HEK293 (cell line): ENCODE results near the gene TRIM50.
"Not testable (repeated sequence)": the region's sequence is repeated elsewhere in the genome, so short reads cannot be mapped to it uniquely, and the experiment has no call there.

Experiments used
- CTCF ChIA-PET: fragments of 350-600 bp; formaldehyde crosslinking; extraction: SDS; loops from one replicate; lab custom pipeline; 2021; ENCODE audit warnings: antibody characterized with exemption; lab: Yijun Ruan, JAX
- POLR2A ChIA-PET: fragments of 300-600 bp; formaldehyde crosslinking; extraction: SDS; loops from one replicate; lab custom pipeline; 2020; ENCODE audit warnings: antibody characterized with exemption, inconsistent platforms; lab: Yijun Ruan, JAX
- H3K27ac ChIP-seq: fragments of 200-500 bp; sonication (Bioruptor generic); 2 replicates; pipeline ENCODE4 v1.5.1; 2014; ENCODE audit warnings: low read depth, low read length, control low read depth, inconsistent platforms; ENCODE audit errors: extremely low read depth
- H3K36me3 ChIP-seq, 2 experiments: fragments of 200-500 bp in 1 of 2; sonication (Bioruptor generic) in 1 of 2; 1 replicate in 1 of 2; 2 replicates in 1 of 2; pipeline ENCODE4 v1.5.1; 2014 to 2017; ENCODE audit warnings: inconsistent platforms in 2 of 2, low read length in 2 of 2; ENCODE audit not compliant: control insufficient read depth in 2 of 2, insufficient read depth in 1 of 2
- H3K4me1 ChIP-seq: fragments of 200-500 bp; sonication (Bioruptor generic); 2 replicates; pipeline ENCODE4 v1.5.1; 2014; ENCODE audit warnings: mild to moderate bottlenecking, low read length, inconsistent platforms; ENCODE audit not compliant: control insufficient read depth, insufficient read depth
- H3K4me3 ChIP-seq: 2 replicates; pipeline ENCODE4 v1.5.1; 2011; ENCODE audit warnings: low read depth, mild to moderate bottlenecking, control low read depth, low read length, moderate library complexity
- H3K9me3 ChIP-seq: fragments of 200-500 bp; sonication (Bioruptor generic); 2 replicates; pipeline ENCODE4 v1.5.1; 2014; ENCODE audit warnings: low read depth, low read length, inconsistent platforms; ENCODE audit not compliant: control insufficient read depth, insufficient read depth

Gene TRIM50

DNA sequence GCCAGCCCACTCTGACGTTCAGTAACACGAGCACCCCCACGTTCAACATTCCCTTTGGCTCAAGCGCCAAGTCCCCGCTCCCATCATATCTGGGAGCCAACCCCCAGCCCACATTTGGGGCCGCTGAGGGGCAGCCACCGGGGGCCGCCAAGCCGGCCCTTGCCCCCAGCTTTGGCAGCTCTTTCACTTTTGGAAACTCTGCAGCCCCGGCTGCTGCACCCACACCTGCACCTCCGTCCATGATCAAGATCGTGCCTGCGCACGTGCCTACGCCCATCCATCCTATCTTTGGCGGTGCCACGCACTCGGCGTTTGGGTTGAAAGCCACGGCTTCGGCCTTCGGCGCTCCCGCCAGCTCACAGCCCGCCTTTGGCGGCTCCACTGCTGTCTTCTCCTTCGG, 30.2 kb downstream of the TRIM50 start:
- H3K4me1 ChIP-seq, H3K27ac ChIP-seq, H3K9me3 ChIP-seq, H3K36me3 ChIP-seq, CTCF ChIA-PET, H3K4me3 ChIP-seq, POLR2A ChIA-PET: not testable (repeated sequence)

GRCh38 chr7:73297235-73297634, 30.6 kb downstream of the TRIM50 start:
- POLR2A ChIA-PET, H3K4me1 ChIP-seq, H3K9me3 ChIP-seq, CTCF ChIA-PET, H3K36me3 ChIP-seq, H3K27ac ChIP-seq, H3K4me3 ChIP-seq: not testable (repeated sequence)

GRCh38 chr7:73277210-73277609, 50.7 kb downstream of the TRIM50 start:
- H3K4me3 ChIP-seq, CTCF ChIA-PET, H3K36me3 ChIP-seq, H3K9me3 ChIP-seq, POLR2A ChIA-PET, H3K4me1 ChIP-seq, H3K27ac ChIP-seq: not testable (repeated sequence)

DNA sequence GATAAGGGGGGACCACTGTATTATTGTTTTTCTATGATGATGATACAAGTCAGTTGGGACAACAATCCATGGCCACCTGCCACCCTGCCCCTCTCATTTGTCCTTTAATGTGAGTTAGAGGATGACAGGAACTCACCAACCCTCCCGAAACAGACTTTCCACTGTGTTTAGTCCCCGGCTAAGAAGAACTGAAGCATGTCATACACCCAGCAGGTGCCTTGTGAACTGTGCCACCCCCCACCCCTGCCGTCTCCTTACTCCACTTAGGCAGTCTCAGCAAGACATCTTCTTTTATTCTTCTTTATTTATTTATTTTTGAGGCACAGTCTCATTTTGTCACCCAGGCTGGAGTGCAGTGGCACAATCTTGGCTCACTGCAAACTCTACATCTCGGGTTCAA, 60.1 kb downstream of the TRIM50 start:
- H3K9me3 ChIP-seq, H3K4me1 ChIP-seq, H3K27ac ChIP-seq, H3K36me3 ChIP-seq, H3K4me3 ChIP-seq, CTCF ChIA-PET, POLR2A ChIA-PET: not testable (repeated sequence)

DNA sequence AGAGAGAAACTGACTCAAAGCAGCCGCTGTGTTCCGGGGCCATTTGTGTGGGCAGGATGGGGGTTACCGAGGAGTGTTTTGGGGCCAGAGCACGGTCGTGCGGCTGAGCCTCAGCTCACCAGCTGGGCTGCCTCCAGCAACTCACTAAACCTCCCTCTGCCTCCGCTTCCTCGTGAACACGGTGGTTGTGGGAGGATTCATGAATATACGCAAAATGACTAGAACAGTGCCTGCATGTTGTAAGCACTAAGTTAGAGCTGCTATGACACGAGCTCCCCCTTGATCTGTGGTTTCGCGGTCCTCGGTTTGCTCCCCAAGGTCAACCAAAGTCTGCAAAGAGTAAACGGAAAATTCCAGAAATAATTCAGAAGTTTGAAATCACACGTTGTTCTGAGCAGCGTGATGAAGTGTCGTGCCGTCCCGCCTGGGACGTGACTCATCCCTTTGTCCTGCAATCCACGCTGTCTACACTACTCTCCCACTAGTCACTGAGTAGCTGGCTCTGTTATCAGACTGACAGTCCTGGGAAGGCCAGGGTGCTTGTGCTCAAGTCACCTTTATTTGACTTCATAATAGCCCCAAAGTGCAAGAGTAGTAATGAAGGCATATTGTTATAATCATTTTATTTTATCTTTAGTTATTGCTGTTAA, 61.0 kb downstream of the TRIM50 start:
- H3K27ac ChIP-seq, H3K36me3 ChIP-seq, H3K9me3 ChIP-seq, H3K4me1 ChIP-seq, H3K4me3 ChIP-seq, CTCF ChIA-PET, POLR2A ChIA-PET: not testable (repeated sequence)
